HEK293 (cell line): ENCODE measurements around the gene MS4A10.

ENCODE experiments used
- CTCF ChIA-PET: fragments of 350-600 bp; formaldehyde crosslinking; extraction: SDS; loops from one replicate; lab custom pipeline; 2021; ENCODE audit warnings: antibody characterized with exemption; lab: Yijun Ruan, JAX
- POLR2A ChIA-PET: fragments of 300-600 bp; formaldehyde crosslinking; extraction: SDS; loops from one replicate; lab custom pipeline; 2020; ENCODE audit warnings: antibody characterized with exemption, inconsistent platforms; lab: Yijun Ruan, JAX
- H3K27ac ChIP-seq: fragments of 200-500 bp; sonication (Bioruptor generic); 2 replicates; pipeline ENCODE4 v1.5.1; 2014; ENCODE audit warnings: low read depth, low read length, control low read depth, inconsistent platforms; ENCODE audit errors: extremely low read depth
- H3K36me3 ChIP-seq, 2 experiments: fragments of 200-500 bp in 1 of 2; sonication (Bioruptor generic) in 1 of 2; 1 replicate in 1 of 2; 2 replicates in 1 of 2; pipeline ENCODE4 v1.5.1; 2014 to 2017; ENCODE audit warnings: inconsistent platforms in 2 of 2, low read length in 2 of 2; ENCODE audit not compliant: control insufficient read depth in 2 of 2, insufficient read depth in 1 of 2
- H3K4me1 ChIP-seq: fragments of 200-500 bp; sonication (Bioruptor generic); 2 replicates; pipeline ENCODE4 v1.5.1; 2014; ENCODE audit warnings: mild to moderate bottlenecking, low read length, inconsistent platforms; ENCODE audit not compliant: control insufficient read depth, insufficient read depth
- H3K4me3 ChIP-seq: 2 replicates; pipeline ENCODE4 v1.5.1; 2011; ENCODE audit warnings: low read depth, mild to moderate bottlenecking, control low read depth, low read length, moderate library complexity
- H3K9me3 ChIP-seq: fragments of 200-500 bp; sonication (Bioruptor generic); 2 replicates; pipeline ENCODE4 v1.5.1; 2014; ENCODE audit warnings: low read depth, low read length, inconsistent platforms; ENCODE audit not compliant: control insufficient read depth, insufficient read depth
- KLF17 ChIP-seq: fragments of 450-650 bp; formaldehyde crosslinking; IDR thresholded peaks from 2 replicates; pipeline ENCODE4 v1.5.1; 2016; ENCODE audit warnings: missing biosample characterization, missing genetic modification characterization
- PRDM2 ChIP-seq: fragments of 450-650 bp; formaldehyde crosslinking; IDR thresholded peaks from 2 replicates; pipeline ENCODE4 v1.5.1; 2016; ENCODE audit warnings: missing biosample characterization, missing genetic modification characterization, borderline replicate concordance
- TSHZ1 ChIP-seq: fragments of 450-650 bp; formaldehyde crosslinking; IDR thresholded peaks from 2 replicates; pipeline ENCODE4 v1.5.1; 2016; ENCODE audit warnings: missing biosample characterization, missing genetic modification characterization, borderline replicate concordance
- ZNF112 ChIP-seq: fragments of 450-650 bp; formaldehyde crosslinking; IDR thresholded peaks from 2 replicates; pipeline ENCODE4 v1.5.0; 2017; ENCODE audit warnings: missing biosample characterization, missing genetic modification characterization
- ZNF394 ChIP-seq: fragments of 450-650 bp; formaldehyde crosslinking; IDR thresholded peaks from 2 replicates; pipeline ENCODE4 v1.5.1; 2016; ENCODE audit warnings: missing biosample characterization, missing genetic modification characterization, mild to moderate bottlenecking, moderate library complexity, borderline replicate concordance
- ZNF398 ChIP-seq: fragments of 450-650 bp; formaldehyde crosslinking; IDR thresholded peaks from 2 replicates; pipeline ENCODE4 v1.5.1; 2017; ENCODE audit warnings: missing biosample characterization, missing genetic modification characterization
- ZNF660 ChIP-seq: fragments of 450-650 bp; IDR thresholded peaks from 2 replicates; pipeline ENCODE4 v1.5.1; 2018; ENCODE audit warnings: missing biosample characterization, mild to moderate bottlenecking, missing genetic modification characterization

MS4A10 gene

GRCh38 chr11:60847896-60848295 is 62.8 kb downstream of the MS4A10 start:
- H3K4me3 ChIP-seq, result no peak overlapping the region
- TF ChIP-seq KLF17 (tag by site-specific recombination), result no peak
- ChIA-PET CTCF (no interaction called here), POLR2A (no interaction called here)
- H3K4me1 ChIP-seq, result no peaks in the 10 kb centered on the region
- H3K9me3 ChIP-seq, result no peaks in the 10 kb centered on the region
- peaks cover 0 to 62% of the 10 kb centered on the region in 2 experiments; a peak in 1 of 3 replicates for H3K36me3 ChIP-seq
- H3K27ac ChIP-seq, result no peak overlapping the region

- no peaks in the 10 kb centered on the region for H3K4me1 ChIP-seq
- H3K36me3 ChIP-seq, result peaks cover 0 to 62% of the 10 kb centered on the region in 2 experiments; a peak in 1 of 3 replicates
- H3K27ac ChIP-seq, result no peak overlapping the region
- no peak for TF ChIP-seq PRDM2 (tag by site-specific recombination)
- no peak for TF ChIP-seq ZNF398 (tag by site-specific recombination)
- TF ChIP-seq ZNF394 (tag by site-specific recombination), result no peak
- TF ChIP-seq ZNF660 (tag by site-specific recombination), result no peak
- no peak for TF ChIP-seq TSHZ1 (tag by site-specific recombination)
- TF ChIP-seq ZNF112 (tag by site-specific recombination), result no peak
- ChIA-PET CTCF (no interaction called here), POLR2A (no interaction called here)
- H3K4me3 ChIP-seq, result no peak overlapping the region
- H3K9me3 ChIP-seq, result no peaks in the 10 kb centered on the region
Observed at GRCh38 chr11:60848714-60849151, 63.6 kb downstream of the MS4A10 start.
